ENCODE results near the gene TSPAN32.

Gene TSPAN32

GRCh38 chr11:2301631-2302305, at the start of gene TSPAN32, which contains the start of gene C11orf21:
TSPAN32 (plus strand) TSS chr11:2302013; CDS start chr11:2302150, 137 bp downstream.
C11orf21 (minus strand) TSS chr11:2301918; CDS start chr11:2301808, 110 bp downstream.
- H3K9me3 Mint-ChIP-seq = no peaks in the 10 kb centered on the region
- peaks cover 3% of the 10 kb centered on the region for H3K27me3 Mint-ChIP-seq (ENCODE audit: low read depth)
- peaks cover 17% of the 10 kb centered on the region for H3K4me1 Mint-ChIP-seq
- H3K27ac Mint-ChIP-seq = peak within 1 kb of the TSS; percentile 85 to 100 (median 99)
- no peak within 1 kb of the TSS for H3K4me3 Mint-ChIP-seq
- no peaks in the 10 kb centered on the region for H3K36me3 Mint-ChIP-seq (ENCODE audit: low read depth)
- TF ChIP-seq CTCF (IDR thresholded peaks at IDR 0.05; ENCODE audit: unreplicated experiment in 3 of 3) = no peak

GRCh38 chr11:2252018-2252417, 49.8 kb upstream of the TSPAN32 start:
- Mint-ChIP-seq H3K4me1 (no peaks in the 10 kb centered on the region), H3K27ac (no peak overlapping the region), H3K4me3 (no peak overlapping the region), H3K9me3 (peaks cover 11% of the 10 kb centered on the region), H3K27me3 (ENCODE audit: low read depth) (peaks cover 16% of the 10 kb centered on the region), H3K36me3 (ENCODE audit: low read depth) (no peaks in the 10 kb centered on the region)
- no peak for TF ChIP-seq CTCF (IDR thresholded peaks at IDR 0.05; ENCODE audit: unreplicated experiment in 3 of 3)

GRCh38 chr11:2256293-2256913, 45.4 kb upstream of the TSPAN32 start:
- Mint-ChIP-seq H3K4me1 (no peaks in the 10 kb centered on the region), H3K27ac (peak overlapping the region; percentile 53 to 92 (median 73)), H3K4me3 (no peak overlapping the region), H3K9me3 (peaks cover 11% of the 10 kb centered on the region), H3K36me3 (ENCODE audit: low read depth) (no peaks in the 10 kb centered on the region), H3K27me3 (ENCODE audit: low read depth) (peaks cover 14% of the 10 kb centered on the region)
- no peak for TF ChIP-seq CTCF (IDR thresholded peaks at IDR 0.05; ENCODE audit: unreplicated experiment in 3 of 3)

- Mint-ChIP-seq H3K4me1 (no peaks in the 10 kb centered on the region), H3K4me3 (no peak overlapping the region), H3K36me3 (ENCODE audit: low read depth) (no peaks in the 10 kb centered on the region), H3K27ac (peak overlapping the region; percentile 53 to 92 (median 73)), H3K9me3 (peaks cover 11% of the 10 kb centered on the region), H3K27me3 (ENCODE audit: low read depth) (peaks cover 17% of the 10 kb centered on the region)
- no peak for TF ChIP-seq CTCF (IDR thresholded peaks at IDR 0.05; ENCODE audit: unreplicated experiment in 3 of 3)
Measured at GRCh38 chr11:2256951-2257700, 44.7 kb upstream of the TSPAN32 start.

- Mint-ChIP-seq H3K4me1 (no peaks in the 10 kb centered on the region), H3K4me3 (no peak overlapping the region), H3K27me3 (ENCODE audit: low read depth) (peaks cover 12% of the 10 kb centered on the region), H3K36me3 (ENCODE audit: low read depth) (no peaks in the 10 kb centered on the region), H3K27ac (no peak overlapping the region), H3K9me3 (peaks cover 7% of the 10 kb centered on the region)
- no peak for TF ChIP-seq CTCF (IDR thresholded peaks at IDR 0.05; ENCODE audit: unreplicated experiment in 3 of 3)
Measured at GRCh38 chr11:2258501-2259465, 43.0 kb upstream of the TSPAN32 start.

All from nephron (organoid).